Measurements from ENCODE around the gene CACYBP.
A peak's percentile ranks its signal among the peaks of the same experiment; 100 is the strongest.

The CACYBP gene

GRCh38 chr1:175005085-175005783 is 5.5 kb downstream of the CACYBP start:
- no peak for TF ChIP-seq GATA3 (IDR thresholded peaks at IDR 0.05; ENCODE audit: low read depth, low read length)

DNA sequence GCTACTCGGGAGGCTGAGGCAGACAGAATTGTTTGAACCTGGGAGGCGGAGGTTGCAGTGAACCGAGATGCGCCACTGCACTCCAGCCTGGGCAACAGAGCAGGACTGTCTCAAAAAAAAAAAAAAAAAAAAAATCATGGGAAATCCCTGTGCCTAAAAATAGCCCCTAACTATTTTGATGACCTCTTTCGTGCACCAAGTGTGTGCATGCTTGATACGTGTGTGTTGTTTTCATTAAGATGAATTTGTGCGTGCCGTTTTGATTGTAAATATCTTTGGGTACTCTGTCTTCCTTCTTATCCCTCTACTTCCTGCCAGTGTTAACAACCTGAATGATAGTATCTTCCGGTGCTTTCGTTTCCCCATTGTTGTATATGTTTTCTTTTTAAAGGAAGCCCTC is 9.8 kb downstream of the CACYBP start:
- TF ChIP-seq GATA2 (IDR thresholded peaks at IDR 0.05; ENCODE audit: low read depth, low read length): no peak
- no peak for TF ChIP-seq GATA3 (IDR thresholded peaks at IDR 0.05; ENCODE audit: low read depth, low read length)

- no peak for TF ChIP-seq GATA2 (IDR thresholded peaks at IDR 0.05; ENCODE audit: low read depth, low read length)
These were observed 13.7 kb downstream of the CACYBP start for GRCh38 chr1:175013445-175013844.

- no peak for TF ChIP-seq GATA3 (IDR thresholded peaks at IDR 0.05; ENCODE audit: low read depth, low read length)
- no peak for TF ChIP-seq GATA2 (IDR thresholded peaks at IDR 0.05; ENCODE audit: low read depth, low read length)
These were observed 15.5 kb downstream of the CACYBP start for GRCh38 chr1:175015243-175015642.

DNA sequence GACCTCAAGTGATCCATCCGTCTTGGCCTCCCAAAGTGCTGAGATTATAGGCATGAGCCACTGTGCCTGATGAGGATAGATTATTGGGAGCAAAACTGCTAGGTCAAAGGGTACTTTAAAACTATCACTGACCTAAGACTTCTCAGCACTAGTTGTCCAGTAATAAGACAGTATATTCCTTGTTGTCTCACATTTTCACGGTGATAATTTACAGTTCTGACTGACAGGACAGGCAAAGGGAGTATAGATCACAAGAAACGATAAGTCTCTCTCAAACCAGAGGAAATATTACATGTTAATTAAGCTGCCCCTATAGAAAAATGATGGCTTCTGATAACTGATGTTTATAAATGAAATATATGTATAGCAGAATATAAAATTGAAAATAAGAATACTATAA is 19.8 kb downstream of the CACYBP start:
- TF ChIP-seq GATA2 (IDR thresholded peaks at IDR 0.05; ENCODE audit: low read depth, low read length) (no peak), GATA3 (IDR thresholded peaks at IDR 0.05; ENCODE audit: low read depth, low read length) (no peak)

GRCh38 chr1:175023043-175023921 is 23.5 kb downstream of the CACYBP start, which contains the start of gene MRPS14:
Gene MRPS14, minus strand, starts transcription at chr1:175023425. Its CDS starts 17 bp downstream, at chr1:175023408.
- TF ChIP-seq GATA2 (IDR thresholded peaks at IDR 0.05; ENCODE audit: low read depth, low read length) (peak; percentile 42; the same call in 1 of the 2 replicates), GATA3 (IDR thresholded peaks at IDR 0.05; ENCODE audit: low read depth, low read length) (no peak)

DNA sequence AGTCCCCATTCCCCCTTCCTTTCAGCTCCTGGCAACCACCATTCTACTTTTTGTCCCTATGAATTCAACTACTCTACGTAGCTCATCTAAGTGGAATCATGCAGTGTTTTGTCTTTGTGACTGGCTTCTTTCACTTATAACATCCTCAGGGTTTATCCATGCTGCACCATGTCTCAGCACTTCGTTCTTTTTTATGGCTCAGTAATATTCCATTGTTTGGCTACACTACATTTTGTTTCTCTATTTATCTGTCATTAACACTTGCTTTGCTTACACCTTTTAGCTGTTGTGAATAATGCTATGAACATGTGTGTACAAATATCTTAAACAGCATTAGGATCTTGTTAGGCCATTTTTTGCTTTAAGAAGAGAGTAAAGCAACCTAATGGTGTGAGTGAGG is 25.0 kb downstream of the CACYBP start:
- TF ChIP-seq GATA3 (IDR thresholded peaks at IDR 0.05; ENCODE audit: low read depth, low read length) (no peak), GATA2 (IDR thresholded peaks at IDR 0.05; ENCODE audit: low read depth, low read length) (no peak)

DNA sequence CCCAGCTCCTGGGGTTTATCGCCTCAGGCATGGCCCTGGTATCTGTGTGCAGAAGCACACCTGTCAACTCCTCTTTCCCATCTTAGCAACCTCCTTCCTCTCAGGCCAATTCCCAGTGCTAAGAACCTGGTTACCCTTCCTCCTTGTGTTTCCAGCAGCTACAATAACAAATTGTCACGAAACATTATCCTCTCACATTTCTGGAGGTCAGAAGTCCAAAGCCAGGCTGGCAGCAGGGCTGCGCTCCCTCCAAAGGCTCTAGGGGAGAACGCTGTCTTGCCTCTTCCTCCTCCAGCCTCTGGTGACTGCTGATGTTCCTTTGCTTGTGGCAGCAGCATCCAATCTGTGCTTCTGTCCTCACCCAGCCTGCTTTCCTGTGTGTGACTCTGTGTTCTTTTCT is 34.2 kb downstream of the CACYBP start:
- TF ChIP-seq GATA2 (IDR thresholded peaks at IDR 0.05; ENCODE audit: low read depth, low read length): no peak
- TF ChIP-seq GATA3 (IDR thresholded peaks at IDR 0.05; ENCODE audit: low read depth, low read length): no peak

GRCh38 chr1:175034775-175035174 is 35.0 kb downstream of the CACYBP start:
- TF ChIP-seq GATA2 (IDR thresholded peaks at IDR 0.05; ENCODE audit: low read depth, low read length) (no peak), GATA3 (IDR thresholded peaks at IDR 0.05; ENCODE audit: low read depth, low read length) (no peak)

DNA sequence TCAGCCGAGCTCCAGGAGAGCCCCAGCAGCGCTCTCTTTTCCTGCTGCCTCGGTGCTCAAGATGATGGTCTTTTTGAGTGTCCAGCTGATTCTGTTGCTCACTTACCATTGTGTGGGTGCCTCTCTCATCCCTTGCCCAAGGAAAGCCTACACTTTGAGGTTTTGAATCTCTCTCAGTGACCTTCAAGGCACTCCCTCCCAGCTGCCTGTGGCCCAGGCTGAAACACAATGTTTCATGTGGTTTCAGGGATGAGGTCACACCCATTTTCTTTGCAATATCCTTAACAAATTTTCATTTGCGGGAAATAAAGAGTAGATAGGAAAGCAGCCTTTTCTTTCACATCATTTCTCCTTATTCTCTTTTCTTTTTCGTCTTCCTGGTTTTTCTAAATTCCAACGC is 36.1 kb downstream of the CACYBP start:
- TF ChIP-seq GATA2 (IDR thresholded peaks at IDR 0.05; ENCODE audit: low read depth, low read length) (no peak), GATA3 (IDR thresholded peaks at IDR 0.05; ENCODE audit: low read depth, low read length) (no peak)

- TF ChIP-seq GATA2 (IDR thresholded peaks at IDR 0.05; ENCODE audit: low read depth, low read length) (no peak), GATA3 (IDR thresholded peaks at IDR 0.05; ENCODE audit: low read depth, low read length) (no peak)
These were observed 36.7 kb downstream of the CACYBP start for GRCh38 chr1:175036476-175036875.

- TF ChIP-seq GATA2 (IDR thresholded peaks at IDR 0.05; ENCODE audit: low read depth, low read length) (no peak), GATA3 (IDR thresholded peaks at IDR 0.05; ENCODE audit: low read depth, low read length) (no peak)
These were observed 37.7 kb downstream of the CACYBP start for GRCh38 chr1:175037416-175037815.

DNA sequence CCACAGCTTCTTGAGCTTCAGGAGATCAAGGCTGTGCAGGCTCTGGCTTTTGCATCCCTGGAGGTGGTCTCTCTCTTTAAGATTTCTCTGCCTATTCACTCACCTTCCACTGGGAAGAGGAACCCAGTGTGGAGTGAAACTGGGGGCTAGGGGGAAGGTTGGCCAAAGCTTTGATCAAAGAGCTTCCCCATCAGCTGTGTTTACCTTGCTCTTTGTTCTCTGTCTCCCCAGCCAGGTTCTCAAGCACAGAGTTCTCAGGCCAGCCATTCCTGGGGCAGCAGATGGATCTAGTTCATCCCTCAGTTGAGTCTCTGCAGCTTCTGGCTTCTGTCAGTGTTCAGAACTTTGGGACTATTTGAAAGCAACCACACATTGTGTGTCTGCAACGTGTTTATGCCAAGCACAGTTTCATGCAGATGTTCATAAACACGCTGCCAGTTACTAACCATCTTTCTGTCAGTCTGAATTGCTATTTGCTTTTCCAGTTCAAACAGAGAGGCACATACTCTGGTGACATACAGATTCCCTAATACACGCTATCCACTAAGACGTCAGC is 40.7 kb downstream of the CACYBP start:
- TF ChIP-seq GATA3 (IDR thresholded peaks at IDR 0.05; ENCODE audit: low read depth, low read length): no peak
- TF ChIP-seq GATA2 (IDR thresholded peaks at IDR 0.05; ENCODE audit: low read depth, low read length): no peak

DNA sequence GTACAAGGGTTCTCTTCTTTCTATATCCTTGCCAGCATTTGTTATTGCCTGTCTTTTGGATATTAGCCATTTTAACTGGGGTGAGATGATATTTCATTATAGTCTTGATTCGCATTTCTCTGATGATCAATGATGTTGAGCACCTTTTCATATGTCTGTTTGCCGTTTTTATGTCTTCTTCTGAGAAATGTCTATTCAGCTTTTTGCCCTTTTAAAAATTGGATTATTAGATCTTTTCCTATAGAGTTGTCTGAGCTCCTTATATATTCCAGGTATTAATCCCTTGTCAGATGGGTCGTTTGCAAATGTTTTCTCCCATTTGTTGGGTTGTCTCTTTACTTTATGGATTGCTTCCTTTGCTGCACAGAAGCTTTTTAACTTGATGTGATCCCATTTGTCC is 42.9 kb downstream of the CACYBP start:
- no peak for TF ChIP-seq GATA3 (IDR thresholded peaks at IDR 0.05; ENCODE audit: low read depth, low read length)

DNA sequence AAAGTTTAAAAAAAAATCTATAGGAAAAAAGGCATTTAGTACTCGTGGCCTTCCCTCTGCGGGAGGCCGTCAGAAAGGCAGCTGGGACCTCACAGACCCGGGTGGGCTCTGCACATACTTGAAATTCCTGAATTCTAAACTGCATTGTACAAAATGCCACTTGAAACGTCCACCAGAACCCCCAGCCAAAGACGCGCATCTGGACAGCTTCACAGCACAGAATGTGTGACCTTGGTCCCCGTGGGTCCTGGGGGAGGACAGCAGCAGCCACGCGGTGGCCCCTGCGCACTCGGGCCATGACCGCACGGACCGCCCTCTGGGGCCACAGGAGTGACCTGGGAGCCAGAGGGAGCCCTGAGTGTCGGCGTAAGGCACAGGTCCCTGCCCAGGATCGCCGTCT is 44.1 kb downstream of the CACYBP start:
- TF ChIP-seq GATA3 (IDR thresholded peaks at IDR 0.05; ENCODE audit: low read depth, low read length): no peak
- no peak for TF ChIP-seq GATA2 (IDR thresholded peaks at IDR 0.05; ENCODE audit: low read depth, low read length)
